Activated T-cell treated with anti-CD3 and anti-CD28 coated beads for 48 hours (primary cell): ENCODE data around the gene DHX8.
"Not testable (repeated sequence)": the region's sequence is repeated elsewhere in the genome, so short reads cannot be mapped to it uniquely, and the experiment has no call there.

Experiments
- DNase-seq: peaks from one replicate; pipeline ENCODE4 v3.0.0-alpha.2; 2020; ENCODE audit warnings: low read depth

DHX8 gene

DNA sequence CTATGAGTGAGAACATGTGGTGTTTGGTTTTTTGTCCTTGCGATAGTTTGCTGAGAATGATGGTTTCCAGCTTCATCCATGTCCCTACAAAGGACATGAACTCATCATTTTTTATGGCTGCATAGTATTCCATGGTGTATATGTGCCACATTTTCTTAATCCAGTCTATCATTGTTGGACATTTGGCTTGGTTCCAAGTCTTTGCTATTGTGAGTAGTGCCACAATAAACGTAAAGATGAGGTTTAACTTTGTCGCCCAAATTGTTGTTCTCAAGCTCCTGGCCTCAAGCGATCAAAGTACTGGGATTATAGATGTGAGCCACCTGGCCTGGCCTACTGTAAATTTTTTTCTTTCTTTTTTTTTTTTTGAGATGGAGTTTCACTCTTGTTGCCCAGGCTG, 21.2 kb upstream of the DHX8 start:
- not testable (repeated sequence) for DNase-seq

DNA sequence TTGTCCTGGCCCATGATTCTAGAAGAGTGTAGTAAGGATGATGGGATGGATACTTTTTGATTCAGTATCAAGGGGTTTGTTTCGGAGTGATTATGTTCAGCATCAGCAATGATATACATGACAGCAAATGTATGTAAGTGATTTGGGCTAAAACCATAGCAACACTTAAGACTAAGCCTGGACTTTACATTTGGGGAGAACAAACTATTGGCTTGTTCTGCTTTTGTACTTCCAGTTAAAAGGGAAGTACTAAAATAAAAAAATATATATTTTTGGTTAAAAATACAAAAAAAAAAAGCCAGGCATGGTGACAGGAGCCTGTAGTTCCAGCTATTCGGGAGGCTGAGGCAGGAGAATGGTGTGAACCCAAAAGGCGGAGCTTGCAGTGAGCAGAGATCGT, 20.5 kb upstream of the DHX8 start:
- DNase-seq = no peak

GRCh38 chr17:43464046-43464445, 19.7 kb upstream of the DHX8 start:
- DNase-seq = no peak

- no peak for DNase-seq
Observed at GRCh38 chr17:43465049-43465448, 18.7 kb upstream of the DHX8 start.

- DNase-seq = no peak
Observed at GRCh38 chr17:43467981-43468581, 15.7 kb upstream of the DHX8 start.

DNA sequence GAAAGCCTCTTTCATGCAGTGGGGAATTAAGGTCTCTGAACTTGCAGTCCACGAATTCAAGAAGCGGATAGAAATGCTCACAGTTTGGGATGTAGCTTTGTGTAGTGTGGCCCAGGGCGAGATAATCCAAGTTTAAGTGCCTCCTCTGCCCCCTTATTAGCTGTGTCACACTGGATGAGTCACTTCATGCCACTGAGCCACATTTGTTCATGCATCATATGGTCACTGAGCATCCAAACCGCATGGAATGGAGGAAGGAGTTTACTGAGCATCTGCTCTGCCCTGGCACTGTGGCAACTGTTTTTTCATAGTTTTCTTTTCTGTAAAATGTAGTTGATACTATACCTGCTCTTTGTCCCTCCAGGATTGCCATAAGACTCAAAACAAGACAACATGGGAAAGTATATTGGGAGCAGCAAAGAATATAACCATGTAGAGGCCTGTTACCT, 15.1 kb upstream of the DHX8 start:
- DNase-seq = no peak

DNA sequence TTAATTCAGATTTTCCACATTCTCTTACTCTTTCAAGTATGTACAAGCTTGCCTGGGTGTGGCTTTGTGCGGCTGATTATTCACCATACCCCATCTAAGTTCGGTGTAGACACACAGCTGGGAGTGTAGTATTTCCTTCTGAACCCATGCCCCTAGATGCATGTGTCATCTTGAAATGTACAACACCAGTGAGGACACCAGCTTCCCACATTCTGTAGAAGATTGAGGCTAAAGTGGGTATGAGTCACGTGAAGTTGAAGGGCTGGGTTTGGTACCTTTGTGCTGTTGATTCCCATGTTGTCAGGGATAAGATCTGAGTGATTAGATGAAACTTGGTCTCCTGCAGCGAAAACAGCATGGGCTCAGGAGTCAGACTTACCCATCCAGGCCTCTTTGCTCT, 14.6 kb upstream of the DHX8 start:
- DNase-seq = no peak

DNA sequence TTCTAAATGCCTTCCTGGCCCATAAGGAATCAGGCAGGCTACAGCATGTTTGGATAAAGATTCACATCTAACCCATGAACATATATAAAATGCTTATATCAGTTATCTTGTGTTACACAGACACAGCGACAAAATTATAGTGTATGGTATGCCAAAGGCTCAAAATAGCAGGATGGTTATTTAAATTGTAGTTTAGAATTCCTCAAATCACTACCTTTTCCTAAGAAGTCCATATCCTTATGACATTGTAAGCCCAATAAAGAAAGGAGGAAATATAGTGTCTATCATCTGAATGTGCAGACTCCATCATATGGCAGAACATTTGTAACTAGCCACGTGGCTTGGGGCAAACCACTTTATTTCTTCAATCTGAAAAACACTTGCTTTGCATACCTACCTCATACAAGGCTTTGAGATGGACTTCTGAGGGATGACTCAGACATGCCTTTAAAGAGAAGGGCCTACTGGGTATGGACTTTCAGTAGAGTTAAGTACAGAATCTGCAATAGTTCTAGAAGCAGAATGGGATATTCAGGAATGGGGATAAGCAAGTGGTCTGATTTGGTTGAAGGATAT, 12.1 kb upstream of the DHX8 start:
- DNase-seq = no peak

DNA sequence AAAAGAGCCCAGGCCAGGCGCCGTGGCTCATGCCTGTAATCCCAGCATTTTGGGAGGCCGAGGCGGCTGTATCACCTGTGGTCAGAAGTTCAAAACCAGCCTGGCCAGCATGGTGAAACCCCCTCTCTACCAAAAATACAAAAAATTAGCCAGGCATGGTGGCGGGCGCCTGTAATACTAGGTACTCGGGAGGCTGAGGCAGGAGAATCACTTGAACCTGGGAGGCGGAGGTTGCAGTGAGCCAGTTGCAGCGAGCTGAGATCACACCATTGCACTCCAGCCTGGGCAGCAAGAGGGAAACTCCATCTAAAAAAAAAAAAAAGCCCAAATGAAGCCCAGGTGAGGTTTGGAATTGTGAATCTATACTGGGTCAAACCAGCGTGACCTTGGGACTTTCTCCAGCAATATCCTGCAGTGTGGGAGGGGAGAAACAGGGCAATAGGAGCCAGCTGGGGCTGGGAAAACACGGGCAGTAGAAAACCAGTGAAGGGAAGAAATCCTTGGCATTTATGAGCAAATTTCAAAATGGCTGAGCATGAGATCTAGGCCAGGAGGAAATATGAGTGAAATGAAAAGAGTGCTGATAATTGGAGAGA, 8.2 kb upstream of the DHX8 start:
- DNase-seq = no peak

GRCh38 chr17:43476306-43476705, 7.5 kb upstream of the DHX8 start:
- DNase-seq = not testable (repeated sequence)

- no peak for DNase-seq
Observed at GRCh38 chr17:43477832-43478634, 5.7 kb upstream of the DHX8 start.

DNA sequence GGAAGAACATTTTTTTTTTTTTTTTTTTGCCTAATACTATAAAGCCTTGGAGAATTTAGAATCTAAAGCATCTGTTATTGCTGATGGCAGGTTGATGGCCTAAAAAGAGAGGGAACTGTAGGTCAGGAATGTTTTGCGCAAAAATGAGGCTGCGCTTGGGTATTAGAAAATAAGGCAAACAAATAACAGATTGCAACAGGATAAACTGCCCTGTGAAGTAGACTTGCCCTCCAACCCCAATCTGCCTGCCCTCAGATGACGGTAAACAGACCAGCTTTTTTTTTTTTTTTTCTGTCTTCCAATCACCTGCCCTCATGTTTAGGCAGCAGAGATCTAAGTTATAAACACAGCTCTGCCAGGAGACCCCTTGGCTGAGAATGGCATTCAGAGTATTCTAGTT, 3.8 kb upstream of the DHX8 start:
- DNase-seq = no peak

- DNase-seq = no peak
Observed at GRCh38 chr17:43482103-43483012, 1.4 kb upstream of the DHX8 start.

DNA sequence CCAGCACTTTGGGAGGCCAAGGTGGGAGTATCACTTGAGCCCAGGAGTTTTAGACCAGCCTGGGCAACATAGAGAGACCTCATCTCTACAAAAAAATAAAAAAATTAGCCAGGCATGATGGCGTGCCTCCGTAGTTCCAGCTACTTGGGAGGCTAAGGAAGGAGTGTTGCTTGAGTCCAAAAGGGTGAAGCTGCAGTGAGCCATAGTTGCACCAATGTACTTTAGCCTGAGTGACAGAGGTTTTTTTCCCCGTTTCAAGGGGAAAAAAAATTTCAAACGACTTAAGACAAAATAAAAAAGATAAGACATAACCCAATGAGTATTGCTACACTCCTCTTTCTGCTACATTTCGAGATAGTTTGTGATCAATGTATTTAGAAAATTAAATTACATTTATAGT, 6.8 kb downstream of the DHX8 start:
- no peak for DNase-seq

DNA sequence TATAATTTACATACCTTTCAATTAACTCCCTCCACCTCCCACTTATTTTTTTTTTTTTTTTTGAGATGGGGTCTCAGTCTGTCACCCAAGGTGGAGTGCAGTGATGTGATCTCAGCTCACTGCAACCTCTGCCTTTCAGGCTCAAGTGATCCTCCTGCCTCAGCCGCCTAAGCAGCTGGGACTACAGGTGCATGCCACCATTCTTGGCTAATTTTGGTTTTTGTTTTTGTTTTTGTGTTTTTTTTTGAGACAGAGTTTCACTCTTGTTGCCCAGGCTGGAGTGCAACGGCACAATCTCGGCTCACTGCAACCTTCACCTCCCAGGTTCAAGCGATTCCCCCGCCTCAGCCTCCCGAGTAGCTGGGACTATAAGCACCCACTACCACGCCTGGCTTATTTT, 25.7 kb downstream of the DHX8 start:
- DNase-seq = not testable (repeated sequence)

- not testable (repeated sequence) for DNase-seq
Observed at GRCh38 chr17:43511199-43511598, 27.4 kb downstream of the DHX8 start.

- no peak for DNase-seq
Observed at GRCh38 chr17:43515656-43516055, 31.9 kb downstream of the DHX8 start.

DNA sequence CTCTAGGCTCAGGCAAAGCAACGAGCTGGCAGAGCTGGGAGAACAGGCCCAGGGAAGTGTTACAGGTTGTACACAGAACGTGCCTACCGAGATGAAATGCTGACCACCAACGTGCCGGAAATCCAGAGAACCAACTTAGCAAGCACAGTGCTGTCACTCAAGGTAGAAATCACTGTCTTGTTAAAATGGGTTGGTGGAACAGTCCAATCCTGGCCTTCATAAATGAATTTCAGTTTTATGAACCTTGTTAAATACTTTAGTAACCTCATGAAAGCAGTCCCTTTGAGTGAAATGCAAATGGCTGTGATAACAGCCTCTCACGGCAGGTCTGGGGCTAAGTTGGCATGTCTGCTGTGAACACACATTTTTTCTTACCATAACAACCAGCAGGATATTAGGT, 33.4 kb downstream of the DHX8 start:
- no peak for DNase-seq

DNA sequence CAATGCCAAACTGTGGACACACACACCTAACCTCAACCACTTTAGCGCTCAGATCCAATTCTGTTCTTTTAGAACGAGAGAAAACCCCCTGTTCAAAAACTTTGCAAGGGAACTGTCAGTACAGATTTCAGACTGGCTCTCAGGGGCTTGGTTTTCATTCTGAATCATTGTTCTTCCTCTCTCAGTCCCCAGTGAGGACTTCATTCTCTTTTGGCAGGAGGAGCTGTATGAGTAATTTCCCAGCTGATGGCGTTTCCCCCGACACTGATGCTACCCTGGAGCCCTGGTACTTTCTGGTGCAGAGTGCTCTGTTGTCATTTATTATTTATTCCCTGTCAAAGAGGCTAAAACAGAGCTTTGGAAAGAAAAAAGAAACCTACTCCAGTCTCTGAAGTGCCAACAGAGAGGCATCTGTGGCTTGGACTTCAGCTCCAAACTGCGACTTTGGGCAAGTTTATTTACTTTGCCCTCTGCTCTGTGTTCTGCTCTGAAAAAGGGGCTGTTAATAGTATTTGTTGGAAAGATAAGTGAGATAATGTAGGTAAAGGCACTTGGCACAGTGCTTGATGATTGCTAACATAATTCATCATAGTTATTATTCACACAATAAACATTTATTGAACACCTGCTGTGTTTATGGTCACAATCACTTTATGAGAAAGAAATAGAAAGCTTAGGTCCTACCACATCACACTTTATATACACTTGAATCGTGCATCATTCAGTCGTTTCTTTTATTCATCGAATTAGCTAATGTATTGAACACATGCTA, 34.0 kb downstream of the DHX8 start:
- DNase-seq = no peak

GRCh38 chr17:43521389-43521788, 37.6 kb downstream of the DHX8 start:
- no peak for DNase-seq

DNA sequence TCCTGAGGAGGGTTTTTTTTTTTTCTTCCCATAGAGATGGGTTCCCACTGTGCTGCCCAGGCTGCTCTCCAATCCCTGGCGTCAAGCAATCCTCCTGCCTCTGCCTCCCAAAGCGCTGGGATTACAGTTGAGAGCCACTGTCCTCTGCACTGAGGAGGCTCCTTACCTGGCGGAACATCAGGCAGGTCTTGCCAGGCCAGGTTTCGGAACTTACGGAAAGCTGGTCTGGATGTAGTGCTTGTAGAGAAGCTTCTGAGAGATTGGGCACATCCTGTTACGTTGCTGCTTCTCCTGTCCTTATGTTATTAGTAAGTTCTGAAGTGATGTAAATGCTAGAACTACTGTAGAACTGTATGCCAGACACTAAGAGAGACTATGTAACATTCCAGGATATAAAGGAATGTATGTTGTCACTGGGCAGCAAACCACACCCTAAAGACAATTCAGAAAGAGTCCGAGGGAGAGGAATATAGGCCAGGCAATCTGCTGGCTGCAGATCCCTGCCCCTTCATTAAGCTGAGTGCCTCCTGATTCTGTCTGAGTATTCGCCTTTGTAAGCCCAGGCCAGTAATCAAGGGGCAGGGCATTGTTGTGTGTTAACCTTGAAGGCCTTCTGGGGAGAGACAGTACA, 41.3 kb downstream of the DHX8 start:
- no peak for DNase-seq
